Measurements from ENCODE around the gene CALB2. TPM values are rescaled to one million over a fixed set of nuclear protein-coding genes. Genes with fewer than 3 reads are reported as not detected.

The CALB2 gene
- total and polyA plus RNA-seq, 2 of the 4 experiments (the other 2 are of a cell fraction): 0.18 to 0.32 TPM

- no peaks in the 10 kb centered on the region for H4K20me1 ChIP-seq (ENCODE audit: insufficient read depth, low read length)
- H3K9me3 ChIP-seq (ENCODE audit: control insufficient read depth, insufficient read depth, low read length): no peaks in the 10 kb centered on the region
- no peak overlapping the region for H2BK5ac ChIP-seq (ENCODE audit: low read depth, low read length, poor library complexity, severe bottlenecking)
- H3K27ac ChIP-seq (ENCODE audit: insufficient read depth, low read length): no peak overlapping the region
- no peak overlapping the region for H4K8ac ChIP-seq (ENCODE audit: low read depth in 2 of 2, low read length in 2 of 2)
- no peaks in the 10 kb centered on the region for H3K36me3 ChIP-seq (ENCODE audit: control insufficient read depth, insufficient read depth, low read length)
- no peak overlapping the region for H2BK15ac ChIP-seq (ENCODE audit: low read depth, low read length)
- in situ Hi-C loops (cut with MboI; ENCODE audit: low sequenced_read_pairs): loop anchor here (25.0 kb wide), 1 partner anchor 686 kb away; the partner anchor contains the start of gene MTSS2
- no peak overlapping the region for H3K14ac ChIP-seq (replicated peaks; ENCODE audit: low read depth, low read length)
- H3K56ac ChIP-seq (ENCODE audit: extremely low read depth, insufficient read depth, low read length): no peak overlapping the region
- peaks cover 2% of the 10 kb centered on the region; the same call in 1 of the 2 replicates for H3K27me3 ChIP-seq (ENCODE audit: control insufficient read depth, insufficient read depth, low read length)
- TF ChIP-seq RCOR1 (IDR thresholded peaks at IDR 0.05; ENCODE audit: insufficient replicate concordance, low read length) (no peak), MXI1 (IDR thresholded peaks at IDR 0.05; ENCODE audit: borderline replicate concordance, low read depth, low read length) (no peak), RAD21 (IDR thresholded peaks at IDR 0.05; ENCODE audit: low read length) (no peak), ELK1 (IDR thresholded peaks at IDR 0.05; ENCODE audit: borderline replicate concordance, low read depth, low read length) (no peak), POLR2A (IDR thresholded peaks at IDR 0.05; ENCODE audit: low read depth, low read length) (no peak), NFE2L2 (IDR thresholded peaks at IDR 0.05; ENCODE audit: low read depth, low read length) (no peak), SMC3 (IDR thresholded peaks at IDR 0.05; ENCODE audit: low read depth, low read length) (no peak), RFX5 (IDR thresholded peaks at IDR 0.05; ENCODE audit: low read depth, low read length) (no peak), FOS (IDR thresholded peaks at IDR 0.05; ENCODE audit: low read depth, low read length) (no peak), CTCF (conservative IDR thresholded peaks at IDR 0.05; ENCODE audit: low read depth, low read length) (no peak), CHD1 (IDR thresholded peaks at IDR 0.05; ENCODE audit: low read depth, low read length) (no peak), MAFK (IDR thresholded peaks at IDR 0.05; ENCODE audit: low read depth, low read length) (no peak), CEBPB (IDR thresholded peaks at IDR 0.05; ENCODE audit: low read depth, low read length) (no peak), USF2 (IDR thresholded peaks at IDR 0.05; ENCODE audit: low read depth, low read length) (no peak), BHLHE40 (IDR thresholded peaks at IDR 0.05; ENCODE audit: low read depth, low read length) (no peak)
- no peak overlapping the region for H2BK20ac ChIP-seq (ENCODE audit: low read depth, low read length)
- ChIA-PET POLR2A (ENCODE audit: unreplicated experiment) (no interaction called here), CTCF (no interaction called here)
- H3K4me2 ChIP-seq (ENCODE audit: low read depth, low read length): no peak overlapping the region
- no peak overlapping the region for H2BK120ac ChIP-seq (ENCODE audit: low read depth, low read length)
- no peak overlapping the region for H2AK9ac ChIP-seq (replicated peaks; ENCODE audit: low read depth, low read length, poor library complexity)
- H3K4ac ChIP-seq (ENCODE audit: low read depth, low read length): no peak overlapping the region
- no peak overlapping the region for H4K91ac ChIP-seq (ENCODE audit: insufficient read depth, low read depth, low read length)
- DNase-seq (peak; percentile 12), ATAC-seq (ENCODE audit: low read depth) (no peak; the same call in 1 of the 2 replicates)
- no peak overlapping the region for H4K5ac ChIP-seq (ENCODE audit: low read depth, low read length)
- 32% methylated on average over 3 of the region's 8 CpGs; no CpG with 5 or more reads in 1 of the 2 experiments for WGBS, 2 experiments (ENCODE audit: extremely low coverage in 2 of 2, insufficient read length in 1 of 2)
- H3K79me1 ChIP-seq (ENCODE audit: low read depth in 1 of 2, low read length in 2 of 2): no peaks in the 10 kb centered on the region
- no peak overlapping the region for H3K23ac ChIP-seq (ENCODE audit: low read depth, low read length)
- H3K18ac ChIP-seq (ENCODE audit: low read depth, low read length): no peak overlapping the region
- H3K4me1 ChIP-seq (ENCODE audit: control insufficient read depth, insufficient read depth, low read length): no peaks in the 10 kb centered on the region
- no peaks in the 10 kb centered on the region for H3K9me1 ChIP-seq (ENCODE audit: insufficient read depth, low read length)
- dilution Hi-C loops (cut with HindIII; ENCODE audit: low sequenced_read_pairs, unreplicated experiment): no loop called here
- no peak overlapping the region for H2AK5ac ChIP-seq (ENCODE audit: low read depth, low read length)
- H3K4me3 ChIP-seq (ENCODE audit: insufficient read depth, low read depth, low read length): no peak overlapping the region
- H2AFZ ChIP-seq (replicated peaks; ENCODE audit: low read length, poor library complexity): no peak overlapping the region
- BruUV-seq (replicated peaks): no TSS peak
- intact Hi-C loops (cut with micrococcal nuclease): no loop called here
- H3K9ac ChIP-seq (ENCODE audit: low read depth, low read length): no peak overlapping the region
Observed at GRCh38 chr16:71373073-71373472, 14.6 kb downstream of the CALB2 start.
